Hepatocyte (in vitro differentiated cells): ENCODE data around the gene SLC39A11.

Experiments
- CTCF ChIP-seq: fragments of 200-600 bp; sonication (generic); IDR thresholded peaks from 2 replicates; pipeline ENCODE4 v1.5.1; 2016; ENCODE audit warnings: antibody characterized with exemption, mild to moderate bottlenecking; ENCODE audit not compliant: poor library complexity
- EZH2 ChIP-seq: fragments of 200-600 bp; sonication (generic); IDR thresholded peaks from 2 replicates; pipeline ENCODE4 v1.6.1; 2016; ENCODE audit warnings: antibody characterized with exemption, mild to moderate bottlenecking, borderline replicate concordance

- TF ChIP-seq CTCF (no peak), EZH2 (no peak)
Measured at GRCh38 chr17:72891627-72892026, 200.9 kb downstream of the SLC39A11 start.
